Heart left ventricle (tissue), 13 donors: ENCODE results near the gene MRS2.
"Not testable (repeated sequence)": the region's sequence is repeated elsewhere in the genome, so short reads cannot be mapped to it uniquely, and the experiment has no call there.

Experiments
- POLR2A ChIP-seq, 2 donors: fragments of 450-650 bp; IDR thresholded peaks; one replicate each; pipeline ENCODE4 v1.6.1; 2017; ENCODE audit warnings: antibody characterized with exemption in 2 of 2, mild to moderate bottlenecking in 2 of 2, moderate library complexity in 2 of 2
- TF ChIP-seq, protein P1 (sequence below), 12 donors: fragments of 200-600 bp; sonication (generic) in 4 of 12; IDR thresholded peaks; one replicate each; pipeline versions ENCODE4 v1.5.0 to v1.8.0; 2018 to 2022; ENCODE audit warnings: antibody characterized with exemption in 12 of 12, mild to moderate bottlenecking in 5 of 12
- donor health status: ischemic (EF 13 %, LVEDD 7.1; RV severe dilation, severe dysfunction).
- donor health status: DM: no; HTN: yes; CAD: no.
- donor health status: DM: no; HTN: no; CAD: no.
- donor health status: ischemic (EF 25% LVEDD 6.9; RV normal size, moderate dysfunction).
- donor health status: ischemic (EF 25% LVEDD 5.7; RV mildly dilated, moderate dysfunction).
- donor health status: ischemic (EF 35%, LVEDD 5.7; RV mildly dilated, moderate dysfunction).
- donor health status: nonischemic (EF 11% LVEDD 7.7; RV severe dilation, severe dysfunction).
- donor health status: DM: yes; HTN: yes; CAD: no.
- donor health status: PGD.
- donor health status: ischemic (EF 29% LVEDD 5.4; RV normal size, mild dysfunction).
- donor health status: nonischemic (EF 23%, LVEDD 6.1; RV moderate dilation, normal function).

DNA sequence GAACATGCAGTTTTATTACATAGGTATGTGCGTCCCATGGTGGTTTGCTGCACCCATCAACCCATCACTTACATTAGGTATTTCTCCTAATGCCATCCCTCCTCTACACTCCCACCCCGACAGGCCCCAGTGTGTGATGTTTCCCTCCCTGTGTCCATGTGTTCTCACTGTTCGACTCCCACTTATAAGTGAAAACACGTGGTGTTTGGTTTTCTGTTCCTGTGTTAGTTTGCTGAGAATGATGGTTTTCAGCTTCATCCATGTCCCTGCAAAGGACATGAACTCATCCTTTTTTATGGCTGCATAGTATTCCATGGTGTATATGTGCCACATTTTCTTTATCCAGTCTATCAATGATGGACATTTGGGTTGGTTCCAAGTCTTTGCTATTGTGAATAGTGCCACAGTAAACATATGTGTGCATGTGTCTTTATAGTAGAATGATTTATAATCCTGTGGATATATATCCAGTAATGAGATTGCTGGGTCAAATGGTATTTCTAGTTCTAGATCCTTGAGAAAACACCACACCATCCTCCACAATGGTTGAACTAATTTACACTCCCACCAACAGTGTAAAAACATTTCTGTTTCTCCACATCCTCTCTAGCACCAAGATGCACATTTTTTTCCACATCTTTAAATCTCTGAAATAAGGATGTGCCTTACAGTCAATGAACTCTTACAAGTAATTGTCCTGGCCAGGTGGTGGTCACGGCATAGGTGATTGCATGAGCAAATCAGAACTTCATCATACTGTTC is 18.2 kb upstream of the MRS2 start:
- TF ChIP-seq, protein P1, sequence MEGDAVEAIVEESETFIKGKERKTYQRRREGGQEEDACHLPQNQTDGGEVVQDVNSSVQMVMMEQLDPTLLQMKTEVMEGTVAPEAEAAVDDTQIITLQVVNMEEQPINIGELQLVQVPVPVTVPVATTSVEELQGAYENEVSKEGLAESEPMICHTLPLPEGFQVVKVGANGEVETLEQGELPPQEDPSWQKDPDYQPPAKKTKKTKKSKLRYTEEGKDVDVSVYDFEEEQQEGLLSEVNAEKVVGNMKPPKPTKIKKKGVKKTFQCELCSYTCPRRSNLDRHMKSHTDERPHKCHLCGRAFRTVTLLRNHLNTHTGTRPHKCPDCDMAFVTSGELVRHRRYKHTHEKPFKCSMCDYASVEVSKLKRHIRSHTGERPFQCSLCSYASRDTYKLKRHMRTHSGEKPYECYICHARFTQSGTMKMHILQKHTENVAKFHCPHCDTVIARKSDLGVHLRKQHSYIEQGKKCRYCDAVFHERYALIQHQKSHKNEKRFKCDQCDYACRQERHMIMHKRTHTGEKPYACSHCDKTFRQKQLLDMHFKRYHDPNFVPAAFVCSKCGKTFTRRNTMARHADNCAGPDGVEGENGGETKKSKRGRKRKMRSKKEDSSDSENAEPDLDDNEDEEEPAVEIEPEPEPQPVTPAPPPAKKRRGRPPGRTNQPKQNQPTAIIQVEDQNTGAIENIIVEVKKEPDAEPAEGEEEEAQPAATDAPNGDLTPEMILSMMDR (IDR thresholded peaks at IDR 0.05) = not testable (repeated sequence)
- TF ChIP-seq POLR2A (IDR thresholded peaks at IDR 0.05) = not testable (repeated sequence)
